NCI-H1092 (cell line): Measurements from ENCODE around the gene PRRT4.

ENCODE experiments used
- DNase-seq: peaks from one replicate; lab custom pipeline; 2025; lab: John Stamatoyannopoulos, UW

PRRT4 gene

GRCh38 chr7:128395748-128396147 lies 34.3 kb upstream of the PRRT4 start:
- DNase-seq: no peak

- no peak for DNase-seq
Observed at GRCh38 chr7:128394904-128395496, 33.5 kb upstream of the PRRT4 start.

- no peak for DNase-seq
Observed at GRCh38 chr7:128393526-128394330, 32.2 kb upstream of the PRRT4 start.

GRCh38 chr7:128392446-128393327 lies 31.2 kb upstream of the PRRT4 start:
- no peak for DNase-seq

GRCh38 chr7:128391805-128392204 lies 30.3 kb upstream of the PRRT4 start:
- DNase-seq: no peak

GRCh38 chr7:128390871-128391565 lies 29.5 kb upstream of the PRRT4 start:
- no peak for DNase-seq

- no peak for DNase-seq
Observed at GRCh38 chr7:128389618-128390329, 28.3 kb upstream of the PRRT4 start.

GRCh38 chr7:128389085-128389617 lies 27.7 kb upstream of the PRRT4 start:
- DNase-seq: no peak

- DNase-seq: no peak
Observed at GRCh38 chr7:128388145-128388485, 26.6 kb upstream of the PRRT4 start.

- peak; percentile 73 for DNase-seq
Observed at GRCh38 chr7:128387216-128388144, 26.0 kb upstream of the PRRT4 start.

GRCh38 chr7:128385988-128386925 lies 24.8 kb upstream of the PRRT4 start:
- no peak for DNase-seq

GRCh38 chr7:128384726-128385125 lies 23.2 kb upstream of the PRRT4 start:
- DNase-seq: no peak

- no peak for DNase-seq
Observed at GRCh38 chr7:128383776-128384175, 22.3 kb upstream of the PRRT4 start.

GRCh38 chr7:128381161-128381821 lies 19.8 kb upstream of the PRRT4 start:
- DNase-seq: no peak

GRCh38 chr7:128380483-128381106 lies 19.1 kb upstream of the PRRT4 start:
- no peak for DNase-seq

GRCh38 chr7:128379900-128380479 lies 18.5 kb upstream of the PRRT4 start:
- DNase-seq: no peak

- DNase-seq: no peak
Observed at GRCh38 chr7:128378637-128379036, 17.1 kb upstream of the PRRT4 start.

- DNase-seq: no peak
Observed at GRCh38 chr7:128376077-128376476, 14.6 kb upstream of the PRRT4 start.
